PFSK-1 (cell line): ENCODE measurements around the gene SNX8.

Source experiments
- POLR2AphosphoS5 ChIP-seq: IDR thresholded peaks from 2 replicates; pipeline ENCODE4 v1.6.1; 2012; ENCODE audit warnings: low read depth, mild to moderate bottlenecking, control low read depth, low read length, moderate library complexity
- REST ChIP-seq, 2 experiments: IDR thresholded peaks; 2 replicates each; pipeline versions ENCODE4 v1.6.1 to v1.8.0; 2011 to 2012; ENCODE audit warnings: low read depth in 2 of 2, low read length in 2 of 2, control low read depth in 1 of 2, inconsistent platforms in 1 of 2, mild to moderate bottlenecking in 1 of 2, moderate library complexity in 1 of 2; ENCODE audit not compliant: insufficient read depth in 1 of 2
- TAF1 ChIP-seq: IDR thresholded peaks from 2 replicates; pipeline ENCODE4 v1.6.1; 2012; ENCODE audit warnings: low read length, control low read depth, borderline replicate concordance; ENCODE audit not compliant: insufficient read depth

- TF ChIP-seq POLR2AphosphoS5, result no peak
- no peak for TF ChIP-seq REST (IDR thresholded peaks at IDR 0.05; ENCODE audit: insufficient read depth in 1 of 2, low read depth in 2 of 2, low read length in 2 of 2)
- TF ChIP-seq TAF1, result no peak
Measured at GRCh38 chr7:2229467-2229866, 84.8 kb downstream of the SNX8 start.
